Glutamatergic neuron (in vitro differentiated cells): Measurements from ENCODE around the gene P2RY1. TPM values are rescaled to one million over a fixed set of nuclear protein-coding genes. Genes with fewer than 3 reads are reported as not detected.

Source experiments
- DNase-seq: peaks from one replicate; pipeline ENCODE4 v3.0.0; 2022
- H3K27ac Mint-ChIP-seq: one replicate; pipeline ENCODE4 v1.8.0; 2020; ENCODE audit warnings: mild to moderate bottlenecking, mixed read lengths, inconsistent platforms; ENCODE audit not compliant: unreplicated experiment
- H3K27me3 Mint-ChIP-seq: one replicate; pipeline ENCODE4 v1.8.0; 2020; ENCODE audit warnings: mild to moderate bottlenecking, moderate library complexity, mixed read lengths, inconsistent platforms; ENCODE audit not compliant: unreplicated experiment
- H3K36me3 Mint-ChIP-seq: one replicate; pipeline ENCODE4 v1.8.0; 2020; ENCODE audit warnings: mild to moderate bottlenecking, mixed read lengths, inconsistent platforms; ENCODE audit not compliant: unreplicated experiment
- H3K4me1 Mint-ChIP-seq: one replicate; pipeline ENCODE4 v1.8.0; 2020; ENCODE audit warnings: mild to moderate bottlenecking, low read depth, mixed read lengths, inconsistent platforms; ENCODE audit not compliant: unreplicated experiment
- H3K4me3 Mint-ChIP-seq: one replicate; pipeline ENCODE4 v1.8.0; 2020; ENCODE audit warnings: mild to moderate bottlenecking, mixed read lengths, inconsistent platforms; ENCODE audit not compliant: unreplicated experiment
- H3K9me3 Mint-ChIP-seq: one replicate; pipeline ENCODE4 v1.8.0; 2020; ENCODE audit warnings: mild to moderate bottlenecking, moderate library complexity, mixed read lengths, inconsistent platforms; ENCODE audit not compliant: unreplicated experiment
- CTCF ChIP-seq: fragments of 200-600 bp; sonication (generic); IDR thresholded peaks from one replicate; pipeline ENCODE4 v1.5.0; 2021; ENCODE audit not compliant: partially characterized antibody, unreplicated experiment
- total RNA-seq: library from RNA; stranded (reverse); fragmentation: NEBNext Ultra II Directional; extraction: Animal tissue kit (Norgen Biotek cat#: 25700); gene quantifications from one replicate; pipeline ENCODE4 v1.2.1, GENCODE V29; 2021; ENCODE audit not compliant: unreplicated experiment

The P2RY1 gene
- total RNA-seq, 1 donor from 2014 or later = 0.51 TPM

GRCh38 chr3:152849996-152850578 is 15.2 kb downstream of the P2RY1 start:
- TF ChIP-seq CTCF = no peak
- H3K4me1 Mint-ChIP-seq = no peaks in the 10 kb centered on the region
- H3K36me3 Mint-ChIP-seq = peaks cover 10% of the 10 kb centered on the region
- H3K27me3 Mint-ChIP-seq = no peaks in the 10 kb centered on the region
- no peak overlapping the region for H3K27ac Mint-ChIP-seq
- no peak for DNase-seq
- no peak overlapping the region for H3K4me3 Mint-ChIP-seq
- peaks cover 1% of the 10 kb centered on the region for H3K9me3 Mint-ChIP-seq

- Mint-ChIP-seq H3K4me1 (no peaks in the 10 kb centered on the region), H3K4me3 (no peak overlapping the region), H3K27ac (no peak overlapping the region), H3K9me3 (peaks cover 1% of the 10 kb centered on the region), H3K36me3 (peaks cover 2% of the 10 kb centered on the region), H3K27me3 (no peaks in the 10 kb centered on the region)
- DNase-seq = no peak
- TF ChIP-seq CTCF = no peak
Measured at GRCh38 chr3:152853196-152853595, 18.3 kb downstream of the P2RY1 start.

- Mint-ChIP-seq H3K27ac (no peak overlapping the region), H3K27me3 (no peaks in the 10 kb centered on the region), H3K36me3 (no peaks in the 10 kb centered on the region), H3K9me3 (no peaks in the 10 kb centered on the region), H3K4me3 (no peak overlapping the region), H3K4me1 (no peaks in the 10 kb centered on the region)
- no peak for DNase-seq
- no peak for TF ChIP-seq CTCF
Measured at GRCh38 chr3:152857082-152857481, 22.2 kb downstream of the P2RY1 start.

- H3K4me3 Mint-ChIP-seq = no peak overlapping the region
- no peak for DNase-seq
- H3K27ac Mint-ChIP-seq = no peak overlapping the region
- TF ChIP-seq CTCF = no peak
- H3K27me3 Mint-ChIP-seq = no peaks in the 10 kb centered on the region
- H3K4me1 Mint-ChIP-seq = no peaks in the 10 kb centered on the region
- no peaks in the 10 kb centered on the region for H3K36me3 Mint-ChIP-seq
- no peaks in the 10 kb centered on the region for H3K9me3 Mint-ChIP-seq
Measured at GRCh38 chr3:152858170-152858800, 23.4 kb downstream of the P2RY1 start.

- Mint-ChIP-seq H3K4me1 (no peaks in the 10 kb centered on the region), H3K9me3 (no peaks in the 10 kb centered on the region), H3K27me3 (no peaks in the 10 kb centered on the region), H3K4me3 (no peak overlapping the region), H3K27ac (no peak overlapping the region), H3K36me3 (no peaks in the 10 kb centered on the region)
- TF ChIP-seq CTCF = no peak
- no peak for DNase-seq
Measured at GRCh38 chr3:152860736-152861135, 25.8 kb downstream of the P2RY1 start.
